Adipocyte (in vitro differentiated cells): ENCODE measurements around the gene AIG1.
"Not testable (repeated sequence)": the region's sequence is repeated elsewhere in the genome, so short reads cannot be mapped to it uniquely, and the experiment has no call there.

Experiments used
- DNase-seq: peaks from one replicate; pipeline ENCODE4 v3.0.0-alpha.2; 2015; ENCODE audit warnings: low read depth
- H3K27me3 ChIP-seq: replicated peaks from 2 replicates; pipeline ENCODE4 v1.7.0; 2013; ENCODE audit warnings: mild to moderate bottlenecking, low read length, moderate library complexity; ENCODE audit not compliant: control insufficient read depth, insufficient read depth
- H3K36me3 ChIP-seq: 2 replicates; pipeline ENCODE4 v1.7.0; 2013; ENCODE audit warnings: low read length, mild to moderate bottlenecking, moderate library complexity; ENCODE audit not compliant: control insufficient read depth, insufficient read depth, severe bottlenecking
- H3K4me1 ChIP-seq: 2 replicates; pipeline ENCODE4 v1.7.0; 2013; ENCODE audit warnings: mild to moderate bottlenecking, low read length, moderate library complexity; ENCODE audit not compliant: control insufficient read depth, insufficient read depth
- H3K4me3 ChIP-seq: 2 replicates; pipeline ENCODE4 v1.7.0; 2013; ENCODE audit warnings: mild to moderate bottlenecking, low read length, moderate library complexity
- H3K9ac ChIP-seq: 2 replicates; pipeline ENCODE4 v1.7.0; 2013; ENCODE audit warnings: mild to moderate bottlenecking, low read length, moderate library complexity
- H3K9me3 ChIP-seq: 2 replicates; pipeline ENCODE4 v1.7.0; 2013; ENCODE audit warnings: mild to moderate bottlenecking, low read length, moderate library complexity; ENCODE audit not compliant: control insufficient read depth

The AIG1 gene

GRCh38 chr6:143238306-143238705 is 177.6 kb downstream of the AIG1 start:
- DNase-seq, result no peak
- Histone ChIP-seq H3K36me3 (no peaks in the 10 kb centered on the region), H3K9me3 (no peaks in the 10 kb centered on the region), H3K27me3 (no peaks in the 10 kb centered on the region), H3K4me3 (no peak overlapping the region), H3K4me1 (peaks cover 30% of the 10 kb centered on the region), H3K9ac (no peak overlapping the region)

GRCh38 chr6:143241111-143241510 is 180.4 kb downstream of the AIG1 start:
- H3K4me1 ChIP-seq, result peaks cover 30% of the 10 kb centered on the region
- no peaks in the 10 kb centered on the region for H3K27me3 ChIP-seq
- no peak for DNase-seq
- no peak overlapping the region for H3K4me3 ChIP-seq
- H3K36me3 ChIP-seq, result no peaks in the 10 kb centered on the region
- no peaks in the 10 kb centered on the region for H3K9me3 ChIP-seq
- H3K9ac ChIP-seq, result no peak overlapping the region

GRCh38 chr6:143241911-143242310 is 181.2 kb downstream of the AIG1 start:
- Histone ChIP-seq H3K27me3 (no peaks in the 10 kb centered on the region), H3K9me3 (no peaks in the 10 kb centered on the region), H3K9ac (no peak overlapping the region), H3K4me3 (no peak overlapping the region), H3K4me1 (peaks cover 29% of the 10 kb centered on the region), H3K36me3 (no peaks in the 10 kb centered on the region)
- DNase-seq, result no peak

GRCh38 chr6:143243786-143244185 is 183.1 kb downstream of the AIG1 start:
- Histone ChIP-seq H3K4me3 (no peak overlapping the region), H3K9ac (no peak overlapping the region), H3K36me3 (no peaks in the 10 kb centered on the region), H3K27me3 (no peaks in the 10 kb centered on the region), H3K4me1 (peaks cover 16% of the 10 kb centered on the region), H3K9me3 (no peaks in the 10 kb centered on the region)
- DNase-seq, result no peak

- H3K9me3 ChIP-seq, result no peaks in the 10 kb centered on the region
- no peaks in the 10 kb centered on the region for H3K36me3 ChIP-seq
- no peak overlapping the region for H3K4me3 ChIP-seq
- no peak overlapping the region for H3K9ac ChIP-seq
- no peaks in the 10 kb centered on the region for H3K27me3 ChIP-seq
- DNase-seq, result no peak
- peaks cover 14% of the 10 kb centered on the region for H3K4me1 ChIP-seq
These were observed 185.0 kb downstream of the AIG1 start for GRCh38 chr6:143245656-143246055.

- H3K4me3 ChIP-seq, H3K27me3 ChIP-seq, H3K9ac ChIP-seq, H3K36me3 ChIP-seq, H3K9me3 ChIP-seq, H3K4me1 ChIP-seq, DNase-seq: not testable (repeated sequence)
These were observed 185.6 kb downstream of the AIG1 start for GRCh38 chr6:143246166-143246775.

- Histone ChIP-seq H3K9ac (no peak overlapping the region), H3K36me3 (no peaks in the 10 kb centered on the region), H3K4me3 (no peak overlapping the region), H3K9me3 (no peaks in the 10 kb centered on the region), H3K4me1 (no peaks in the 10 kb centered on the region), H3K27me3 (no peaks in the 10 kb centered on the region)
- DNase-seq, result no peak
These were observed 186.9 kb downstream of the AIG1 start for GRCh38 chr6:143247586-143247985.

GRCh38 chr6:143248359-143248758 is 187.7 kb downstream of the AIG1 start:
- H3K27me3 ChIP-seq, result no peaks in the 10 kb centered on the region
- no peak for DNase-seq
- H3K9me3 ChIP-seq, result no peaks in the 10 kb centered on the region
- no peaks in the 10 kb centered on the region for H3K36me3 ChIP-seq
- no peak overlapping the region for H3K9ac ChIP-seq
- no peaks in the 10 kb centered on the region for H3K4me1 ChIP-seq
- no peak overlapping the region for H3K4me3 ChIP-seq

- Histone ChIP-seq H3K9me3 (no peaks in the 10 kb centered on the region), H3K4me3 (no peak overlapping the region), H3K4me1 (no peaks in the 10 kb centered on the region), H3K27me3 (no peaks in the 10 kb centered on the region), H3K9ac (no peak overlapping the region), H3K36me3 (no peaks in the 10 kb centered on the region)
- no peak for DNase-seq
These were observed 190.6 kb downstream of the AIG1 start for GRCh38 chr6:143251288-143251687.

GRCh38 chr6:143252961-143253360 is 192.3 kb downstream of the AIG1 start:
- Histone ChIP-seq H3K9me3 (no peaks in the 10 kb centered on the region), H3K4me3 (no peak overlapping the region), H3K9ac (no peak overlapping the region), H3K4me1 (no peaks in the 10 kb centered on the region), H3K27me3 (no peaks in the 10 kb centered on the region), H3K36me3 (no peaks in the 10 kb centered on the region)
- peak; percentile 2 for DNase-seq

GRCh38 chr6:143253586-143253985 is 192.9 kb downstream of the AIG1 start:
- H3K4me3 ChIP-seq, result no peak overlapping the region
- no peaks in the 10 kb centered on the region for H3K4me1 ChIP-seq
- no peaks in the 10 kb centered on the region for H3K36me3 ChIP-seq
- no peak overlapping the region for H3K9ac ChIP-seq
- DNase-seq, result peak; percentile 56
- no peaks in the 10 kb centered on the region for H3K9me3 ChIP-seq
- no peaks in the 10 kb centered on the region for H3K27me3 ChIP-seq

- H3K4me1 ChIP-seq, result no peaks in the 10 kb centered on the region
- H3K4me3 ChIP-seq, result no peak overlapping the region
- no peak for DNase-seq
- H3K36me3 ChIP-seq, result no peaks in the 10 kb centered on the region
- H3K9me3 ChIP-seq, result no peaks in the 10 kb centered on the region
- H3K27me3 ChIP-seq, result no peaks in the 10 kb centered on the region
- H3K9ac ChIP-seq, result no peak overlapping the region
These were observed 198.3 kb downstream of the AIG1 start for GRCh38 chr6:143258945-143259344.
